ENCODE data around the gene FBRSL1. TPM values are rescaled to one million over a fixed set of nuclear protein-coding genes. Genes with fewer than 3 reads are reported as not detected.

FBRSL1 gene
- total and polyA plus RNA-seq, 2 of the 8 experiments (the other 6 are each of a cell fraction or from before 2014, with no cell fraction given), result 18.4 to 109 TPM

DNA sequence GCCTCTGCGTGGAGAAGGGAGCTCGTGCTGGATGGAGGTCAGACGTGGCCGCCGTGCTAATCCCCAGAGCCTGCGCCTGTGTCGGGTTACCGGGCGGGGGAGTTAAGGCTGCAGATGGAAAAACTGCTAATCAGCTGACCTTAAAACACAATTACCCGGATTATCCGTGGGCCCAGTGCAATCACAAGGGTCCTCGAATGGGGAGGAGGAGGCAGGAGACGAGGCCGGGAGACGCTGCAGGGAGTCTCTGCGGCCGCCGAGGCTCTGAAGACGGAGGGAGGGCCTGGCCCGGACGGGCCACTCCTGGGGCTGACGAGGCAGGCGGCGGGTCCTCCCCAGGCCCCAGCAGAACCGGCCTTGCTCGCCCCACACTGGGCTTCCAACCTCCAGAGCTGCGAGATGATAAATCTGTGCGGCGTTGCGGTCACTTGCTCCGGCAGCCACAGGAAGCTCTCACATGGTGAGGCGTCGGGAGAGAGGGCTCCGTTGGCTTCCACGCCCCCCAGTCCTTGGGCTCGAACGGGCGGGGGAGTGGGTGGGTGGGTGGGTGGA lies 32.9 kb upstream of the FBRSL1 start:
- Histone ChIP-seq H4K20me1 (replicated peaks in 1 of 2; ENCODE audit: control insufficient read depth in 1 of 2, insufficient read depth in 2 of 2, low read length in 2 of 2) (peaks cover 0 to 5% of the 10 kb centered on the region in 2 experiments), H4K91ac (replicated peaks; ENCODE audit: insufficient read length, low read length) (no peak overlapping the region), H2BK12ac (ENCODE audit: low read depth, low read length) (no peak overlapping the region), H3K27me3 (replicated peaks in 1 of 4; ENCODE audit: control insufficient read depth in 3 of 4, extremely low read depth in 1 of 4, insufficient read depth in 3 of 4, low read length in 3 of 4) (peaks cover 21 to 68% (median 61%) of the 10 kb centered on the region in 4 experiments), H3K56ac (replicated peaks; ENCODE audit: insufficient read length, low read depth, low read length) (no peak overlapping the region), H3K4me3 (ENCODE audit: extremely low read depth in 1 of 4, insufficient read depth in 2 of 4, low read depth in 3 of 4, low read length in 4 of 4) (no peak overlapping the region), H3K9me3 (ENCODE audit: insufficient read depth in 2 of 2, low read depth in 1 of 2, low read length in 1 of 2) (peaks cover 14 to 27% of the 10 kb centered on the region in 2 experiments; a peak in 3 of 4 replicates), H2BK15ac (ENCODE audit: low read length) (no peak overlapping the region), H4K5ac (ENCODE audit: insufficient read length, low read depth, low read length) (no peak overlapping the region), H3K27ac (ENCODE audit: low read depth, low read length) (no peak overlapping the region), H3K23ac (ENCODE audit: insufficient read length) (no peak overlapping the region), H3K18ac (ENCODE audit: extremely low read depth, low read length) (no peak overlapping the region), H2AFZ (ENCODE audit: low read length) (no peak overlapping the region), H3K4me1 (replicated peaks in 1 of 4; ENCODE audit: control insufficient read depth in 3 of 4, insufficient read depth in 4 of 4, low read length in 3 of 4) (no peaks in the 10 kb centered on the region), H3K4me2 (ENCODE audit: insufficient read depth in 1 of 2, low read depth in 2 of 2, low read length in 2 of 2) (no peak overlapping the region), H2AK5ac (ENCODE audit: low read depth, low read length) (no peak overlapping the region), H3K4ac (replicated peaks; ENCODE audit: insufficient read length, low read depth, low read length) (no peak overlapping the region), H2BK120ac (replicated peaks; ENCODE audit: low read depth, low read length) (no peak overlapping the region), H2BK5ac (ENCODE audit: low read depth, low read length) (no peak overlapping the region), H4K8ac (ENCODE audit: extremely low read depth, insufficient read depth, low read length) (no peak overlapping the region), H3K14ac (ENCODE audit: insufficient read length) (no peak overlapping the region), H3K36me3 (ENCODE audit: control insufficient read depth in 2 of 4, insufficient read depth in 4 of 4, low read length in 3 of 4) (no peaks in the 10 kb centered on the region), H2BK20ac (ENCODE audit: low read length) (no peak overlapping the region), H3K9ac (replicated peaks in 1 of 4; ENCODE audit: extremely low read depth in 1 of 4, low read depth in 3 of 4, low read length in 3 of 4) (no peak overlapping the region), H3K79me1 (ENCODE audit: low read depth, low read length) (no peaks in the 10 kb centered on the region), H3K79me2 (ENCODE audit: control insufficient read depth in 1 of 2, insufficient read depth in 2 of 2, low read length in 2 of 2) (no peaks in the 10 kb centered on the region), H3K23me2 (ENCODE audit: low read depth, low read length) (peaks cover 9% of the 10 kb centered on the region)
- no peak for TF ChIP-seq FOSL1 (IDR thresholded peaks at IDR 0.05; ENCODE audit: insufficient read depth, low read depth, low read length)
- no peak for TF ChIP-seq POLR2A (IDR thresholded peaks at IDR 0.05; ENCODE audit: control extremely low read depth in 1 of 2, low read depth in 2 of 2, low read length in 2 of 2)
- no peak for TF ChIP-seq TAF7 (optimal IDR thresholded peaks at IDR 0.05; ENCODE audit: borderline replicate concordance, low read depth, low read length)
- no peak for TF ChIP-seq RAD21 (IDR thresholded peaks at IDR 0.05 in 1 of 2, conservative IDR thresholded peaks at IDR 0.05 in 1 of 2; ENCODE audit: low read depth in 2 of 2, low read length in 2 of 2)
- TF ChIP-seq KDM1A (IDR thresholded peaks at IDR 0.05; ENCODE audit: borderline replicate concordance, low read length), result no peak
- no peak for TF ChIP-seq RNF2 (IDR thresholded peaks at IDR 0.05; ENCODE audit: borderline replicate concordance, low read depth, low read length, missing control alignments, poor library complexity, severe bottlenecking)
- TF ChIP-seq RFX5 (IDR thresholded peaks at IDR 0.05; ENCODE audit: borderline replicate concordance, low read depth, low read length), result no peak
- TF ChIP-seq BRCA1 (IDR thresholded peaks at IDR 0.05; ENCODE audit: low read depth, low read length), result no peak
- FAIRE-seq (no peak), DNase-seq (ENCODE audit: low read depth in 1 of 2, low spot score in 2 of 2) (no peak)
- POLR2A ChIA-PET (ENCODE audit: partially characterized antibody), result no interaction called here
- 86% methylated on average over 32 of the region's 38 CpGs; no CpG with 5 or more reads in 1 of the 2 experiments for WGBS, 2 experiments (ENCODE audit: extremely low coverage in 1 of 2, insufficient coverage in 1 of 2, insufficient read length in 1 of 2, insufficient replicate concordance in 2 of 2, low coverage in 1 of 2, low lambda C conversion rate in 2 of 2, missing lambda C conversion rate in 1 of 2)
- CTCF ChIA-PET (ENCODE audit: partially characterized antibody), result interaction anchor here (1.0 to 2.9 kb wide), 4 partner anchors 37 to 104 kb away, joined by 3 to 10 read pairs (median 4); no protein-coding TSS in a partner anchor
